GM23338 (cell line): ENCODE results near the gene FUT4. TPM values are rescaled to one million over a fixed set of nuclear protein-coding genes. Genes with fewer than 3 reads are reported as not detected.
A peak's percentile ranks its signal among the peaks of the same experiment; 100 is the strongest.

Experiments used
- ATAC-seq: fragments of 200-7000 bp; cut with Tn5 transposase; 3 replicates; pipeline ENCODE4 v1.9.1; 2020
- DNase-seq: peaks from one replicate; pipeline ENCODE4 v3.0.0-alpha.2; 2015; ENCODE audit warnings: low spot score
- H2AFZ ChIP-seq: fragments of 200-600 bp; sonication (generic); 2 replicates; pipeline ENCODE4 v1.8.0; 2016; ENCODE audit warnings: antibody characterized with exemption, mild to moderate bottlenecking, moderate library complexity
- H3F3A ChIP-seq: fragments of 200-600 bp; sonication (generic); replicated peaks from 2 replicates; pipeline ENCODE4 v1.8.0; 2017; ENCODE audit warnings: antibody characterized with exemption, mixed run types, low read depth
- H3K27ac ChIP-seq: fragments of 200-600 bp; sonication (generic); 2 replicates; pipeline ENCODE4 v1.6.1; 2016; ENCODE audit warnings: low read depth
- H3K27me3 ChIP-seq: fragments of 200-600 bp; sonication (generic); 2 replicates; pipeline ENCODE4 v1.8.0; 2016; ENCODE audit warnings: mild to moderate bottlenecking, mixed run types, moderate library complexity; ENCODE audit not compliant: insufficient read depth
- H3K36me3 ChIP-seq: fragments of 200-600 bp; sonication (generic); 2 replicates; pipeline ENCODE4 v1.8.0; 2016; ENCODE audit warnings: mild to moderate bottlenecking; ENCODE audit not compliant: insufficient read depth
- H3K4me1 ChIP-seq: fragments of 200-600 bp; sonication (generic); 2 replicates; pipeline ENCODE4 v1.8.0; 2016; ENCODE audit warnings: mild to moderate bottlenecking, moderate library complexity; ENCODE audit not compliant: insufficient read depth
- H3K4me2 ChIP-seq: fragments of 200-600 bp; sonication (generic); 2 replicates; pipeline ENCODE4 v1.7.1; 2017; ENCODE audit warnings: mixed run types
- H3K4me3 ChIP-seq: fragments of 200-600 bp; sonication (generic); 2 replicates; pipeline ENCODE4 v1.6.1; 2016; ENCODE audit warnings: mixed run types
- H3K79me2 ChIP-seq: fragments of 200-600 bp; sonication (generic); replicated peaks from 2 replicates; pipeline ENCODE4 v1.8.0; 2017; ENCODE audit warnings: mild to moderate bottlenecking; ENCODE audit not compliant: insufficient read depth
- H3K9me2 ChIP-seq: fragments of 200-600 bp; sonication (generic); 2 replicates; pipeline ENCODE4 v1.8.0; 2017; ENCODE audit not compliant: insufficient read depth
- H4K20me1 ChIP-seq: fragments of 200-600 bp; sonication (generic); replicated peaks from 2 replicates; pipeline ENCODE4 v1.8.0; 2017; ENCODE audit warnings: mild to moderate bottlenecking; ENCODE audit not compliant: insufficient read depth
- H3K27ac Mint-ChIP-seq: 2 replicates; pipeline ENCODE4 v1.8.0; 2020; ENCODE audit warnings: inconsistent platforms, mild to moderate bottlenecking, moderate library complexity, mixed read lengths
- H3K27me3 Mint-ChIP-seq: 3 replicates; pipeline ENCODE4 v1.8.0; 2022; ENCODE audit warnings: low read depth, mild to moderate bottlenecking, moderate library complexity, mixed read lengths, inconsistent platforms; ENCODE audit not compliant: insufficient read depth, poor library complexity
- H3K36me3 Mint-ChIP-seq: 3 replicates; pipeline ENCODE4 v1.8.0; 2021; ENCODE audit warnings: low read depth, mild to moderate bottlenecking, inconsistent platforms, moderate library complexity, mixed read lengths
- H3K4me1 Mint-ChIP-seq: 3 replicates; pipeline ENCODE4 v1.8.0; 2020; ENCODE audit warnings: mild to moderate bottlenecking, inconsistent platforms, mixed read lengths
- H3K4me3 Mint-ChIP-seq: 3 replicates; pipeline ENCODE4 v1.8.0; 2021; ENCODE audit warnings: moderate library complexity, mild to moderate bottlenecking, inconsistent platforms, mixed read lengths
- H3K9me3 Mint-ChIP-seq: 3 replicates; pipeline ENCODE4 v1.8.0; 2020; ENCODE audit warnings: moderate library complexity, mild to moderate bottlenecking, inconsistent platforms, mixed read lengths
- CREB1 ChIP-seq: fragments of 250-450 bp; sonication (Bioruptor Pico); IDR thresholded peaks from 2 replicates; pipeline ENCODE4 v1.5.0; 2020; ENCODE audit warnings: low read depth, mild to moderate bottlenecking, moderate library complexity
- CTCF ChIP-seq, 2 experiments: fragments of 200-600 bp in 1 of 2; sonication (generic) in 1 of 2; conservative IDR thresholded peaks; 2 replicates each; pipeline versions ENCODE4 v1.5.1 to v1.6.1; 2016 to 2017; ENCODE audit warnings: antibody characterized with exemption in 2 of 2, low read depth in 2 of 2, mild to moderate bottlenecking in 2 of 2, moderate library complexity in 1 of 2
- ETS1 ChIP-seq: IDR thresholded peaks from 2 replicates; pipeline ENCODE4 v1.6.1; 2016; ENCODE audit warnings: antibody characterized with exemption
- EZH2phosphoT487 ChIP-seq: fragments of 200-600 bp; sonication (generic); IDR thresholded peaks from one replicate; pipeline ENCODE4 v1.8.1; 2018; ENCODE audit warnings: antibody characterized with exemption; ENCODE audit not compliant: unreplicated experiment
- JUNB ChIP-seq: IDR thresholded peaks from one replicate; pipeline ENCODE4 v1.6.1; 2016; ENCODE audit warnings: antibody characterized with exemption; ENCODE audit not compliant: unreplicated experiment
- POLR2AphosphoS5 ChIP-seq: IDR thresholded peaks from 2 replicates; pipeline ENCODE4 v1.6.1; 2016; ENCODE audit warnings: antibody characterized with exemption, low read depth
- ZNF114 ChIP-seq: fragments of 250-450 bp; sonication (Bioruptor Pico); IDR thresholded peaks from 2 replicates; pipeline ENCODE4 v1.5.0; 2020; ENCODE audit warnings: mild to moderate bottlenecking, moderate library complexity
- ZNF331 ChIP-seq: fragments of 250-450 bp; sonication (Bioruptor Pico); IDR thresholded peaks from 2 replicates; pipeline ENCODE4 v1.5.0; 2020; ENCODE audit warnings: low read depth, mild to moderate bottlenecking, moderate library complexity
- ZNF462 ChIP-seq: fragments of 250-450 bp; sonication (Bioruptor Pico); IDR thresholded peaks from 2 replicates; pipeline ENCODE4 v1.5.0; 2020; ENCODE audit warnings: mild to moderate bottlenecking, moderate library complexity
- polyA plus RNA-seq: library from polyadenylated mRNA; unstranded; fragments of >200 nt; fragmentation: Nextera tagmentation; extraction: Ambion mirVana; gene quantifications from 2 replicates; pipeline ENCODE4 v1.2.1, GENCODE V29; 2016
- total RNA-seq: library from RNA; depleted of rRNA; stranded (reverse); fragments of >200 nt; shearing (Covaris generic); gene quantifications from 2 replicates; pipeline ENCODE4 v1.2.3, GENCODE V29; 2014

FUT4 gene
- total and polyA plus RNA-seq, 2 experiments from 2014 or later: 2.4 to 7.4 TPM

- no peaks in the 10 kb centered on the region for H3K36me3 Mint-ChIP-seq
- H3K27me3 Mint-ChIP-seq: peaks cover 3% of the 10 kb centered on the region
- H3K4me3 Mint-ChIP-seq: no peak overlapping the region
- H3K4me1 Mint-ChIP-seq: peaks cover 13% of the 10 kb centered on the region; the same call in 2 of the 3 replicates
- H3K27ac Mint-ChIP-seq: no peak overlapping the region
- ATAC-seq (peak; percentile 65), DNase-seq (peak; percentile 39)
- Histone ChIP-seq H3K9me2 (no peaks in the 10 kb centered on the region; the same call in 1 of the 2 replicates), H3K36me3 (no peaks in the 10 kb centered on the region), H3K79me2 (no peaks in the 10 kb centered on the region), H3K4me3 (no peak overlapping the region), H3F3A (no peaks in the 10 kb centered on the region), H3K4me1 (no peaks in the 10 kb centered on the region), H3K4me2 (no peak overlapping the region), H4K20me1 (no peaks in the 10 kb centered on the region), H3K27ac (no peak overlapping the region), H3K27me3 (no peaks in the 10 kb centered on the region), H2AFZ (no peak overlapping the region)
- no peak for TF ChIP-seq ETS1
- peak in 1 of 2 experiments; percentile 12; a peak in 1 of 4 replicates for TF ChIP-seq CTCF (conservative IDR thresholded peaks at IDR 0.05; ENCODE audit: low read depth in 2 of 2)
- H3K9me3 Mint-ChIP-seq: no peaks in the 10 kb centered on the region; the same call in 2 of the 3 replicates
Observed at GRCh38 chr11:94563176-94563847, 19.6 kb downstream of the FUT4 start.

- Mint-ChIP-seq H3K4me3 (no peak overlapping the region), H3K9me3 (no peaks in the 10 kb centered on the region; the same call in 2 of the 3 replicates), H3K4me1 (peaks cover 13% of the 10 kb centered on the region; the same call in 2 of the 3 replicates), H3K36me3 (no peaks in the 10 kb centered on the region), H3K27me3 (peaks cover 3% of the 10 kb centered on the region), H3K27ac (no peak overlapping the region)
- DNase-seq: no peak
- Histone ChIP-seq H4K20me1 (no peaks in the 10 kb centered on the region), H3K27me3 (no peaks in the 10 kb centered on the region), H3K4me1 (no peaks in the 10 kb centered on the region), H3K4me3 (no peak overlapping the region), H3K36me3 (no peaks in the 10 kb centered on the region), H3K4me2 (no peak overlapping the region), H3F3A (no peaks in the 10 kb centered on the region), H3K9me2 (no peaks in the 10 kb centered on the region; the same call in 1 of the 2 replicates), H3K27ac (no peak overlapping the region), H2AFZ (peak overlapping the region; percentile 28; the same call in 1 of the 2 replicates), H3K79me2 (no peaks in the 10 kb centered on the region)
- ATAC-seq: peak; percentile 69
- TF ChIP-seq EZH2phosphoT487: no peak
- no peak for TF ChIP-seq CREB1
- TF ChIP-seq ZNF462 (CRISPR knock-in tag): no peak
- TF ChIP-seq ETS1: no peak
- no peak for TF ChIP-seq POLR2AphosphoS5
- no peak for TF ChIP-seq JUNB
- no peak for TF ChIP-seq ZNF331 (CRISPR knock-in tag)
- TF ChIP-seq ZNF114: no peak
Observed at GRCh38 chr11:94563848-94564467, 20.2 kb downstream of the FUT4 start.
